Upper lobe of left lung (tissue), 6 donors: ENCODE measurements around the gene SUV39H2. TPM values are rescaled to one million over a fixed set of nuclear protein-coding genes. Genes with fewer than 3 reads are reported as not detected.
"Not testable (repeated sequence)": the region's sequence is repeated elsewhere in the genome, so short reads cannot be mapped to it uniquely, and the experiment has no call there.

Source experiments
- ATAC-seq, 2 donors: fragments of 200-7000 bp; cut with Tn5 transposase; one replicate each; pipeline ENCODE4 v1.9.1; 2022; ENCODE audit warnings: mild to moderate bottlenecking in 2 of 2, moderate library complexity in 2 of 2; ENCODE audit not compliant: low FRiP score in 2 of 2
- DNase-seq, 2 donors: peaks; one replicate each; pipeline ENCODE4 v3.0.0-alpha.2; 2019 to 2020
- H3K27ac ChIP-seq, 4 donors: fragments of 200-600 bp; sonication (generic); one replicate each; pipeline ENCODE4 v1.5.1; 2016 to 2019
- H3K27me3 ChIP-seq, 4 donors: fragments of 200-600 bp; sonication (generic); one replicate each; pipeline ENCODE4 v1.5.1; 2017 to 2019
- H3K36me3 ChIP-seq, 4 donors: fragments of 200-600 bp; sonication (generic); one replicate each; pipeline ENCODE4 v1.5.1; 2016 to 2019
- H3K4me1 ChIP-seq, 4 donors: fragments of 200-600 bp; sonication (generic); one replicate each; pipeline ENCODE4 v1.5.1; 2018 to 2019
- H3K4me3 ChIP-seq, 4 donors: fragments of 200-600 bp; sonication (generic); one replicate each; pipeline ENCODE4 v1.5.1; 2017 to 2019; ENCODE audit warnings: mild to moderate bottlenecking in 2 of 4, moderate library complexity in 1 of 4
- H3K9me3 ChIP-seq, 4 donors: fragments of 200-600 bp; sonication (generic); one replicate each; pipeline ENCODE4 v1.5.1; 2018 to 2019
- EP300 ChIP-seq, 4 donors: sonication (generic); formaldehyde crosslinking; IDR thresholded peaks; one replicate each; pipeline ENCODE4 v1.5.1; 2017; ENCODE audit warnings: antibody characterized with exemption in 4 of 4, control low read depth in 2 of 4
- POLR2A ChIP-seq, 4 donors: fragments of 450-650 bp; IDR thresholded peaks; one replicate each; pipeline ENCODE4 v1.5.1; 2016 to 2017; ENCODE audit warnings: antibody characterized with exemption in 4 of 4, mild to moderate bottlenecking in 2 of 4
- POLR2AphosphoS5 ChIP-seq, 2 donors: sonication (generic); formaldehyde crosslinking; IDR thresholded peaks; one replicate each; pipeline ENCODE4 v1.5.1; 2017; ENCODE audit warnings: antibody characterized with exemption in 2 of 2
- WGBS, 2 donors: methylation state at CpG; one replicate each; pipeline ENCODE4 v1.1.5; 2017 to 2018; 5-methylcytosine and 5-hydroxymethylcytosine counted together
- total RNA-seq, 6 donors: library from RNA; depleted of rRNA in 4 of 6; stranded (reverse); fragments of >200 nt in 4 of 6; gene quantifications; one replicate each; pipeline versions ENCODE4 v1.1.0 to v1.2.1, GENCODE V29; 2016 to 2021
- TF ChIP-seq, protein P1 (sequence below), 6 experiments: fragments of 450-650 bp in 4 of 6; fragments of 200-600 bp in 2 of 6; sonication (generic) in 2 of 6; IDR thresholded peaks; one replicate each; pipeline ENCODE4 v1.5.1; 2016 to 2019; ENCODE audit warnings: antibody characterized with exemption in 6 of 6
- donor health status: DM: no; HTN: no; CAD: no; lungs with moderate emphysema.
- donor health status: DM: no; HTN: yes; CAD: no; lungs with severe emphysema.

SUV39H2 gene
- total RNA-seq, 6 donors from 2014 or later = 1.6 to 4.9 (median 3.7) TPM

GRCh38 chr10:14904864-14905263 lies 26.2 kb downstream of the SUV39H2 start:
- Histone ChIP-seq H3K36me3 (peaks cover 0 to 29% (median 14%) of the 10 kb centered on the region in 4 donors), H3K9me3 (no peaks in the 10 kb centered on the region), H3K4me1 (no peaks in the 10 kb centered on the region), H3K4me3 (no peak overlapping the region), H3K27me3 (no peaks in the 10 kb centered on the region), H3K27ac (no peak overlapping the region)
- 88 to 96% methylated on average over 2 of the region's 2 CpGs for WGBS, 2 donors
- no peak for TF ChIP-seq POLR2A (IDR thresholded peaks at IDR 0.05)
- TF ChIP-seq, protein P1, sequence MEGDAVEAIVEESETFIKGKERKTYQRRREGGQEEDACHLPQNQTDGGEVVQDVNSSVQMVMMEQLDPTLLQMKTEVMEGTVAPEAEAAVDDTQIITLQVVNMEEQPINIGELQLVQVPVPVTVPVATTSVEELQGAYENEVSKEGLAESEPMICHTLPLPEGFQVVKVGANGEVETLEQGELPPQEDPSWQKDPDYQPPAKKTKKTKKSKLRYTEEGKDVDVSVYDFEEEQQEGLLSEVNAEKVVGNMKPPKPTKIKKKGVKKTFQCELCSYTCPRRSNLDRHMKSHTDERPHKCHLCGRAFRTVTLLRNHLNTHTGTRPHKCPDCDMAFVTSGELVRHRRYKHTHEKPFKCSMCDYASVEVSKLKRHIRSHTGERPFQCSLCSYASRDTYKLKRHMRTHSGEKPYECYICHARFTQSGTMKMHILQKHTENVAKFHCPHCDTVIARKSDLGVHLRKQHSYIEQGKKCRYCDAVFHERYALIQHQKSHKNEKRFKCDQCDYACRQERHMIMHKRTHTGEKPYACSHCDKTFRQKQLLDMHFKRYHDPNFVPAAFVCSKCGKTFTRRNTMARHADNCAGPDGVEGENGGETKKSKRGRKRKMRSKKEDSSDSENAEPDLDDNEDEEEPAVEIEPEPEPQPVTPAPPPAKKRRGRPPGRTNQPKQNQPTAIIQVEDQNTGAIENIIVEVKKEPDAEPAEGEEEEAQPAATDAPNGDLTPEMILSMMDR (IDR thresholded peaks at IDR 0.05) = no peak
- TF ChIP-seq POLR2AphosphoS5 (IDR thresholded peaks at IDR 0.05) = no peak
- no peak for TF ChIP-seq EP300 (IDR thresholded peaks at IDR 0.05)
- DNase-seq = no peak
- no peak for ATAC-seq

- Histone ChIP-seq H3K4me3 (no peak overlapping the region), H3K9me3 (no peaks in the 10 kb centered on the region), H3K36me3 (peaks cover 2 to 34% (median 15%) of the 10 kb centered on the region in 4 donors), H3K4me1 (no peaks in the 10 kb centered on the region), H3K27me3 (no peaks in the 10 kb centered on the region), H3K27ac (no peak overlapping the region)
- TF ChIP-seq, protein P1 (IDR thresholded peaks at IDR 0.05) = no peak
- TF ChIP-seq POLR2AphosphoS5 (IDR thresholded peaks at IDR 0.05) = no peak
- TF ChIP-seq EP300 (IDR thresholded peaks at IDR 0.05) = no peak
- no peak for TF ChIP-seq POLR2A (IDR thresholded peaks at IDR 0.05)
- ATAC-seq = no peak
- 81 to 82% methylated on average over 2 of the region's 2 CpGs for WGBS, 2 donors
- no peak for DNase-seq
Observed at GRCh38 chr10:14905890-14906289, 27.2 kb downstream of the SUV39H2 start.

DNA sequence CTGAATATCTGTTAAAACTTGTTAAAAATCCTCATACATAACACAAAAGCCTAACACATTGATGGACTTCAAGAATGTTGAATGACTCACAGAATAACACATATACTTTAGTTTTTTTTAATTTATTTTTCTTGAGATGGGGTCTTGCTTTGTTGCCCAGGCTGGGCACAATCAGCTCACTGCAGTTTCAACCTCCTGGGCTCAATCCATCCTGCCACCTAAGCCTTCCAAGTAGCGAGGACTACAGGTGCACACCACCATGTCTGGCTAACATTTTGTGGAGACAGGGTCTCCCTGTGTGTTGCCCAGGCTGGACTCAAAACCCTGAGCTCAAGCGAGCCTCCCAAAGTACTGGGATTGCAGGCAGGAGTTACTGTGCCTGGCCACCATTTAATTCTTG lies 28.1 kb downstream of the SUV39H2 start:
- 97 to 98% methylated on average over 2 of the region's 2 CpGs for WGBS, 2 donors
- Histone ChIP-seq H3K4me1 (no peaks in the 10 kb centered on the region), H3K27ac (no peak overlapping the region), H3K4me3 (no peak overlapping the region), H3K36me3 (peaks cover 7 to 39% (median 17%) of the 10 kb centered on the region in 4 donors), H3K9me3 (no peaks in the 10 kb centered on the region), H3K27me3 (no peaks in the 10 kb centered on the region)
- DNase-seq = no peak
- TF ChIP-seq POLR2AphosphoS5 (IDR thresholded peaks at IDR 0.05) = no peak
- TF ChIP-seq, protein P1 (IDR thresholded peaks at IDR 0.05) = no peak
- TF ChIP-seq EP300 (IDR thresholded peaks at IDR 0.05) = no peak
- no peak for TF ChIP-seq POLR2A (IDR thresholded peaks at IDR 0.05)
- ATAC-seq = no peak

GRCh38 chr10:14907591-14907990 lies 28.9 kb downstream of the SUV39H2 start:
- ATAC-seq, H3K9me3 ChIP-seq, H3K27ac ChIP-seq, DNase-seq, H3K4me3 ChIP-seq, H3K4me1 ChIP-seq, H3K27me3 ChIP-seq: not testable (repeated sequence)
- H3K36me3 ChIP-seq = peaks cover 10 to 47% (median 20%) of the 10 kb centered on the region in 4 donors
- 98% methylated on average over 4 of the region's 4 CpGs for WGBS, 2 donors

DNA sequence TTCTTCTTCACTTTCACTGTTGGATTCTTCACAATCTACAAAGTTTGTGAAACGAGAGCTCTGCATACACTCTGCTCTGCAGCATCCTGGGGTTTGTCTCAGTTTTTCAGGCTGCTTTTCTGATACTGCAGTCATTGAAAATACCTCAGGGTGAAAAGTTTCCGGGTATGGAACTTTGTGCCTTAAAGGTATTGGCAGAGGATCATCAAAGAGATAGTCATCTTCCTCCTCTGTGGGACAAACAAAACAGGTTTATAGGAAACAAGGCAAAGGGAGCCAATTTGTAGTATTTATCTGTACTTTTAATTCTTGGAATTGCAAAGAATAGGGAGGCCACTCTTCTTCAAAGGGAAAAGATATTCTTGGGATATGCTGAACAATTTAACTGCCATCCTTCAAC lies 30.4 kb downstream of the SUV39H2 start:
- Histone ChIP-seq H3K4me1 (no peaks in the 10 kb centered on the region), H3K27me3 (no peaks in the 10 kb centered on the region), H3K9me3 (no peaks in the 10 kb centered on the region), H3K36me3 (peaks cover 14 to 58% (median 24%) of the 10 kb centered on the region in 4 donors), H3K4me3 (no peak overlapping the region), H3K27ac (no peak overlapping the region)
- ATAC-seq (no peak), DNase-seq (no peak)
- TF ChIP-seq POLR2A (IDR thresholded peaks at IDR 0.05) = no peak
- TF ChIP-seq, protein P1 (IDR thresholded peaks at IDR 0.05) = no peak
- no peak for TF ChIP-seq EP300 (IDR thresholded peaks at IDR 0.05)
- 88 to 91% methylated on average over 2 of the region's 2 CpGs for WGBS, 2 donors
